Activated CD4-positive, alpha-beta T cell treated with anti-CD3 and anti-CD28 coated beads, Interleukin-2, amount 10 ng/mL, durations not matched to agents 24 days and 14 days (primary cell): ENCODE results near the gene SEPTIN8. TPM values are rescaled to one million over a fixed set of nuclear protein-coding genes. Genes with fewer than 3 reads are reported as not detected.
A peak's percentile ranks its signal among the peaks of the same experiment; 100 is the strongest.

Experiments used
- DNase-seq: peaks from one replicate; pipeline ENCODE4 v3.0.0; 2022
- H3K27ac Mint-ChIP-seq: one replicate; pipeline ENCODE4 v1.8.0; 2022; ENCODE audit warnings: mild to moderate bottlenecking, mixed read lengths
- H3K27me3 Mint-ChIP-seq: one replicate; pipeline ENCODE4 v1.8.0; 2022; ENCODE audit warnings: mixed read lengths
- H3K36me3 Mint-ChIP-seq: one replicate; pipeline ENCODE4 v1.8.0; 2022; ENCODE audit warnings: low read depth, mild to moderate bottlenecking, mixed read lengths
- H3K4me1 Mint-ChIP-seq: one replicate; pipeline ENCODE4 v1.8.0; 2021; ENCODE audit warnings: mixed read lengths
- H3K4me3 Mint-ChIP-seq: one replicate; pipeline ENCODE4 v1.8.0; 2022; ENCODE audit warnings: mild to moderate bottlenecking, moderate library complexity, mixed read lengths
- H3K9me3 Mint-ChIP-seq: one replicate; pipeline ENCODE4 v1.8.0; 2021; ENCODE audit warnings: mixed read lengths
- intact Hi-C: fragments of 100-400 bp; cut with micrococcal nuclease; formaldehyde crosslinking; loops from one replicate; pipeline ENCODE4 v1.15.1; 2023
- total RNA-seq: library from RNA; stranded (reverse); gene quantifications from 2 replicates; pipeline ENCODE4 v1.2.3, GENCODE V29; 2022

The SEPTIN8 gene
- total RNA-seq, 1 donor from 2014 or later, result 45.4 TPM

DNA sequence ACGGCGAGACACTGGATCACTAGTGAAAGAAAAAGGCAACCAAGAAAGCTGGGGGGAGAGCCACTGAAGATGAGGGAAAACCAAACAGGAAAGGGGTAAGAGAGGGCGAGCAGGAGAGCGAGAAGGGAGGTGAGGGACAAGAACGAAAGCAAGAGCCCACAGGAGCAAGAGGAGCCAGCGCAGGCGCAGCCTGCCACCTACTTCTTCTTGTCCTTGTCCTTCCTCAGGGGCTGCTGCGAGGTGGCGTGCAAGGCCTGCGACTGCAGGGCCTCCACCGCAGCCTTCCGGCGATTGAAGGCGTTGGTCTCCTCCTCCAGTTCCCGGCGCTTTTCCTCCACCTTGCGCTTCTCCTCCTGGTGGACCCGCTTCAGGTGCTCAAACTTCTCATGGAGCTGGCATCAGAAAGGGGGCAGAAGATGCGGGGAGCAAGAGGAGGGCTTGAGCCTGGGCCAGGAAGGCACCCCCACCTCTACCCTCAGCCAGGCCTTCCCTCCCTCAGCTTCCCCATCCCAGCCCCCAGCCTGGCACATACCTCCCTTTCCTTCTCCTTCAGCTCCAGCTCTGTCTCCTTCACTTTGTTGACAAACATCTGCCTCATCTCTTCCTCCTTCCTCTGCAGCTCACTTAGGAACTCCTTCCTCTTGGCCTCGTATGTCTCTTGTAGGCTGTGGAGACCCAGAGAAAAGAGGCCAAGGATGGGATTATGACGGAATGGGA lies 16.3 kb downstream of the SEPTIN8 start:
- no peak overlapping the region for H3K27ac Mint-ChIP-seq

DNA sequence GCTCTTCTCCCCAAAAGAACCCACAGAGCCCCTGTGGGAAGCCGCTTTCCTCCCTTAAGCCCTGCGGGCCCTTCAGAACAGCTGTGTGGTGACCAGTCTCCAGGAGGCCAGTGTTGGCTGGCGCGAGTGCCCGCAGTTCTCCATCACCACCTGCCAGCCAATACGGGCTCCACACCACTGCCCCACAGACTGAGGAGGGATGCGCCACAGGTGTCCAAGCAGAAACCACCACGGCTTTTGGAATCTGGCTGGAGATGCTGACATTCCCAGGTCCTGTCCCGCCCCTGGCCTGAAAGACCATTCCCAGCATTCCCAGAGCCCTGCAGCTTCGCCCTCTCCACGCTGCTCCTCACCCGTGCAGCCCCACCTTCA lies 17.0 kb downstream of the SEPTIN8 start:
- H3K9me3 Mint-ChIP-seq, result no peaks in the 10 kb centered on the region
- no peak for DNase-seq
- peaks cover 21% of the 10 kb centered on the region for H3K36me3 Mint-ChIP-seq
- no peak overlapping the region for H3K27ac Mint-ChIP-seq
- no peak overlapping the region for H3K4me3 Mint-ChIP-seq
- no peaks in the 10 kb centered on the region for H3K27me3 Mint-ChIP-seq
- H3K4me1 Mint-ChIP-seq, result peaks cover 2% of the 10 kb centered on the region
- intact Hi-C loops, result no loop called here

More for the DNA sequence above, 16.3 kb downstream of the SEPTIN8 start:
- DNase-seq, result no peak
- Mint-ChIP-seq H3K9me3 (no peaks in the 10 kb centered on the region), H3K4me3 (no peak overlapping the region), H3K4me1 (no peaks in the 10 kb centered on the region), H3K27me3 (no peaks in the 10 kb centered on the region), H3K36me3 (peaks cover 21% of the 10 kb centered on the region)
- intact Hi-C loops, result no loop called here

DNA sequence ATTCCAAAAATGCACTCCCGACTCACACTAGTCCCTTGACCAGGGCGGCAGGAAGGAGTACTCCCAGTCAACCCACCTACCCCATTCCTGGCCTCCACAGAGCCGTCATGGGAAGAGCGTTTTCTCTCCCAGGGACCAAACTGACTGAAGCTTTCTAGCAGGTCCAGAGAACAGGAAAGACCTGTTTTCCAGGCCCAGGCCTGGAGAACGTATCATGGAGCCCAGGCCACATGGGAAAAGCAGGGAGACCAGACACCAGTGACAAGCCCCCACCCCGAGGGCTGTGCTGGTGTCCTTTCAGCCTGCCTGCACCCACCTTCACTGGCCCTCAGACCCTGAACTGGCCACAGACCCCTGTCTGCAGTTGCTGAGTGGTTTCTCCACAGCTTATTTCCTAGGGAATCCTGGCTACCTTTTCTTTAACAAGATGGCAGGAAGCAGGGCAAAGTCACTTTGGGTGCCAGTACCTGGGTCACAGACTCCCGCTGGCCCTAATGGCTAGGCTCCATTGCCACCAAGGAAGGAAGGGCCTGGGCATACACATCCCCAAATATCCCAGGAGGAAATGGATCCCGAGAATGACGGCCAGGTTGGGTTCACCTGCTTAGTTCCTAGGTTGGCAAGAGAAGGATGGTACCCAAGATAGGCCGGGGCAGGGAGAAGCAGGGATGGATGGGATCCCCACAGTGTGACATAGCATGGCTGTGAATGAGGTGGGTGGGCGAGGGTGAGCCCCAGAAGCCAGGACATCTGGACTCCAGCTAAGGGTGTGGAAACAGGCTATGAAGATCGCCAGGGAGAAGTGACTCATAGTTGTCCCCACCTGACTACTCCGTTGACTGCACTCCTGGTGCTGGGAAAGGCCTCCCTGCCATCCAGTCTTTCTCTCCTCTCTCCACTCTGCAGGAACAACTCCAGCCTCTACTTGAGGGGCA lies 17.7 kb downstream of the SEPTIN8 start:
- intact Hi-C loops, result no loop called here
- H3K27me3 Mint-ChIP-seq, result no peaks in the 10 kb centered on the region
- H3K4me1 Mint-ChIP-seq, result peaks cover 8% of the 10 kb centered on the region
- DNase-seq, result no peak
- H3K27ac Mint-ChIP-seq, result no peak overlapping the region
- H3K36me3 Mint-ChIP-seq, result peaks cover 22% of the 10 kb centered on the region
- no peaks in the 10 kb centered on the region for H3K9me3 Mint-ChIP-seq
- H3K4me3 Mint-ChIP-seq, result no peak overlapping the region

- Mint-ChIP-seq H3K27ac (no peak overlapping the region), H3K36me3 (peaks cover 21% of the 10 kb centered on the region), H3K9me3 (no peaks in the 10 kb centered on the region), H3K4me3 (no peak overlapping the region), H3K4me1 (peaks cover 15% of the 10 kb centered on the region), H3K27me3 (no peaks in the 10 kb centered on the region)
- DNase-seq, result no peak
- intact Hi-C loops, result no loop called here
These were observed 18.6 kb downstream of the SEPTIN8 start for GRCh38 chr5:132758451-132758850.

GRCh38 chr5:132756542-132756941 lies 20.5 kb downstream of the SEPTIN8 start:
- intact Hi-C loops, result no loop called here
- H3K9me3 Mint-ChIP-seq, result no peaks in the 10 kb centered on the region
- H3K4me3 Mint-ChIP-seq, result no peak overlapping the region
- H3K36me3 Mint-ChIP-seq, result peaks cover 38% of the 10 kb centered on the region
- H3K27me3 Mint-ChIP-seq, result no peaks in the 10 kb centered on the region
- H3K4me1 Mint-ChIP-seq, result peaks cover 33% of the 10 kb centered on the region
- DNase-seq, result no peak
- no peak overlapping the region for H3K27ac Mint-ChIP-seq

GRCh38 chr5:132754947-132755346 lies 22.1 kb downstream of the SEPTIN8 start:
- Mint-ChIP-seq H3K9me3 (no peaks in the 10 kb centered on the region), H3K27me3 (no peaks in the 10 kb centered on the region), H3K4me1 (peaks cover 47% of the 10 kb centered on the region), H3K36me3 (peaks cover 44% of the 10 kb centered on the region), H3K4me3 (no peak overlapping the region), H3K27ac (peak overlapping the region; percentile 66)
- intact Hi-C loops, result no loop called here
- DNase-seq, result no peak

- H3K27me3 Mint-ChIP-seq, result no peaks in the 10 kb centered on the region
- H3K9me3 Mint-ChIP-seq, result no peaks in the 10 kb centered on the region
- peaks cover 44% of the 10 kb centered on the region for H3K36me3 Mint-ChIP-seq
- no peak overlapping the region for H3K4me3 Mint-ChIP-seq
- DNase-seq, result no peak
- H3K4me1 Mint-ChIP-seq, result peaks cover 54% of the 10 kb centered on the region
- intact Hi-C loops, result no loop called here
- no peak overlapping the region for H3K27ac Mint-ChIP-seq
These were observed 22.9 kb downstream of the SEPTIN8 start for GRCh38 chr5:132754111-132754510.

DNA sequence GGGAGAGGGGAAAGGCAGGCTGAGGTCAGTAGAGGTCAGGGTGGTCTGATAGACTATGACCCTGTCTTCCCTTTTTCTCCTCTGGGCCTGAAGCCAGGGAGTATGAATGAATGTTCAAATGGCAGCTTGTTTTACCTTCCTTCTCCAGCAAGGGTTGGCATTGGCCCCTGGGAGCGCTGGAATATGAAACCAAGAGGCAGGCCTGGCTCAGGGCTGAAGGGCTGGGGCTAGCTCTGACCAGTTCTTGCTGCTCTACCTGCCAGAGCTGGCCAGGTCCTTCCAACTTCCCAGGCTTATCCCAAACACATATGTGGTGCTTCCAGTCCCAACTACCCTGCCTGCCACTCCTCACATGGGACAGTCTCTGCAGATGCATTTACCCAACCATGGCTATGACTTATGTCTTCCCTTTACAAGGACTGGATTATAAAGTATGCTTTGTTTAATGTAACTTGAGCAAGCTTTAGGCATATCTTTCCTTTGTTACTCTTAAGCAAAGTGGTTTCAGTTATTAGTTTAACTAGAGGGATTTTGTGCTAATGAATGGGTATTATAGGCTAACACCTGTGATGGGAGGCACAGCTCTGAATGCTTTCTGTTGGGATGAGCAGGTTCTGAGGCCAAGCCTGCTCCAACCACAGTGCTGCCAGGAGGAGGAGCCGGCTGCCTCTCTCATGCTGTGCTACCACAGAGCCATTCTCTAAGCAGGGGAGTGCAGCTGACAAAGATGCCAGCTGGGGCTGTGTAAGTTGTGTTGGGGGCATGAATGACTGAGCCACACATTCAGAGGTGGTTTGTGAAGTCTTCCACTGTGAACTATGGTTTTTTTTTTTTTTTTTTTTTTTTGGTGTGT lies 23.7 kb downstream of the SEPTIN8 start:
- peak overlapping the region; percentile 82 for H3K27ac Mint-ChIP-seq
- intact Hi-C loops, result loop anchor here (2.0 kb wide), 1 partner anchor 23 kb away; the partner anchor contains the start of gene SEPTIN8
- H3K9me3 Mint-ChIP-seq, result no peaks in the 10 kb centered on the region
- peak; percentile 74 for DNase-seq
- H3K27me3 Mint-ChIP-seq, result no peaks in the 10 kb centered on the region
- peaks cover 44% of the 10 kb centered on the region for H3K36me3 Mint-ChIP-seq
- peaks cover 57% of the 10 kb centered on the region for H3K4me1 Mint-ChIP-seq
- H3K4me3 Mint-ChIP-seq, result no peak overlapping the region

DNA sequence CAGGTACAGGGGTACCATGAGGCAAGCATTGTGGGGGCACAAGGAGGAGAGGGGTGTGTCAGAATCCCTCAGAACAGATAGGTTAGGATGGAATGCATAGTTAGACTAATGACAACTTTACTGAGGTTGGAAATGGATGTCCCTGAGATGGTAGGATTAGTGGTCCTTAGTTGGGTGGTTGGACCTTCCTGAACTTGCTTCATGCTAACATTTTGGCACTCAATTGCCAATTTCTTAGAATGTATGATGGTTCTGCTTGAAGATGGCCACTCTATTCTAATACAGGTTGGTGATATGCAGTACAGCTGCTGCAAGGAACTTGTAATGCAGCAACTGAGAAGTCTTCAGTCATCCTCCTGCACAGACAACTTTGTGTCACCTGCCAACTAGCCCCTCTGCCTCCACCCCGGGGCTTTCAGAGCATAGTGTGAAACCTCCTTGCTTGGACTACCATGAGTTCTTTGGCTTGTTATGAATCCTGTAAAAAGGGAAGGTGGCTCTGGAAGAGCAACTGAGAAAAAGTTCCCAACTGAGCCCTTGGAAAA lies 24.4 kb downstream of the SEPTIN8 start:
- Mint-ChIP-seq H3K27me3 (no peaks in the 10 kb centered on the region), H3K4me3 (no peak overlapping the region), H3K36me3 (peaks cover 43% of the 10 kb centered on the region), H3K4me1 (peaks cover 59% of the 10 kb centered on the region), H3K27ac (peak overlapping the region; percentile 82), H3K9me3 (no peaks in the 10 kb centered on the region)
- no peak for DNase-seq
- intact Hi-C loops, result loop anchor here (2.0 kb wide), 1 partner anchor 24 kb away; the partner anchor contains the start of gene SEPTIN8

- peaks cover 37% of the 10 kb centered on the region for H3K36me3 Mint-ChIP-seq
- H3K27ac Mint-ChIP-seq, result peak overlapping the region; percentile 82
- DNase-seq, result no peak
- no peaks in the 10 kb centered on the region for H3K27me3 Mint-ChIP-seq
- intact Hi-C loops, result loop anchor here (1.0 to 2.0 kb wide), 7 partner anchors 15 to 226 kb away; partner anchors contain the start of genes KIF3A and SEPTIN8
- H3K9me3 Mint-ChIP-seq, result no peaks in the 10 kb centered on the region
- H3K4me1 Mint-ChIP-seq, result peaks cover 59% of the 10 kb centered on the region
- H3K4me3 Mint-ChIP-seq, result no peak overlapping the region
These were observed 25.0 kb downstream of the SEPTIN8 start for GRCh38 chr5:132751971-132752580.

GRCh38 chr5:132751444-132751843 lies 25.6 kb downstream of the SEPTIN8 start:
- Mint-ChIP-seq H3K27me3 (no peaks in the 10 kb centered on the region), H3K9me3 (no peaks in the 10 kb centered on the region), H3K4me1 (peaks cover 59% of the 10 kb centered on the region), H3K27ac (peak overlapping the region; percentile 82), H3K4me3 (peak overlapping the region; percentile 60), H3K36me3 (peaks cover 37% of the 10 kb centered on the region)
- intact Hi-C loops, result loop anchor here (1.0 to 2.0 kb wide), 6 partner anchors 14 to 225 kb away; partner anchors contain the start of gene KIF3A
- DNase-seq, result peak; percentile 79

GRCh38 chr5:132750471-132751230 lies 26.4 kb downstream of the SEPTIN8 start:
- peaks cover 63% of the 10 kb centered on the region for H3K4me1 Mint-ChIP-seq
- H3K4me3 Mint-ChIP-seq, result peak overlapping the region; percentile 60
- H3K36me3 Mint-ChIP-seq, result peaks cover 37% of the 10 kb centered on the region
- peak overlapping the region; percentile 82 for H3K27ac Mint-ChIP-seq
- intact Hi-C loops, result loop anchor here (1.0 to 2.0 kb wide), 6 partner anchors 13 to 224 kb away; partner anchors contain the start of gene KIF3A
- H3K27me3 Mint-ChIP-seq, result peaks cover 4% of the 10 kb centered on the region
- peak; percentile 64 for DNase-seq
- H3K9me3 Mint-ChIP-seq, result no peaks in the 10 kb centered on the region
